Fibroblast of lung (primary cell): ENCODE data around the gene STEEP1. TPM values are rescaled to one million over a fixed set of nuclear protein-coding genes. Genes with fewer than 3 reads are reported as not detected.

Source experiments
- DNase-seq, 2 donors: peaks; one replicate each; pipeline versions ENCODE4 v3.0.0 to v3.0.0-alpha.2; 2010; ENCODE audit warnings: low read depth in 2 of 2
- H2AFZ ChIP-seq: 2 replicates; pipeline ENCODE4 v1.5.1; 2012; ENCODE audit warnings: low read length, control low read depth, inconsistent platforms
- H3K27ac ChIP-seq: 2 replicates; pipeline ENCODE4 v1.5.1; 2011; ENCODE audit warnings: low read length, control low read depth; ENCODE audit not compliant: insufficient read depth
- H3K27me3 ChIP-seq: 2 replicates; pipeline ENCODE4 v1.5.1; 2011; ENCODE audit warnings: mild to moderate bottlenecking, low read length; ENCODE audit not compliant: control insufficient read depth, insufficient read depth
- H3K36me3 ChIP-seq: 2 replicates; pipeline ENCODE4 v1.5.1; 2011; ENCODE audit warnings: low read length; ENCODE audit not compliant: control insufficient read depth, insufficient read depth
- H3K4me1 ChIP-seq: 2 replicates; pipeline ENCODE4 v1.5.1; 2011; ENCODE audit warnings: low read length; ENCODE audit not compliant: control insufficient read depth, insufficient read depth; ENCODE audit errors: extremely low read depth
- H3K4me2 ChIP-seq: 2 replicates; pipeline ENCODE4 v1.5.1; 2011; ENCODE audit warnings: low read length, control low read depth; ENCODE audit not compliant: insufficient read depth; ENCODE audit errors: extremely low read depth
- H3K4me3 ChIP-seq, 4 experiments: fragments of 200-600 bp in 1 of 4; sonication (generic) in 1 of 4; replicated peaks in 1 of 4; 2 replicates each; pipeline ENCODE4 v1.5.1; 2011 to 2016; ENCODE audit warnings: low read length in 4 of 4, low read depth in 3 of 4, mild to moderate bottlenecking in 3 of 4, control low read depth in 2 of 4, inconsistent platforms in 1 of 4, mixed read lengths in 1 of 4; ENCODE audit not compliant: insufficient read depth in 1 of 4; ENCODE audit errors: control extremely low read depth in 1 of 4
- H3K79me2 ChIP-seq: 2 replicates; pipeline ENCODE4 v1.5.1; 2012; ENCODE audit warnings: mild to moderate bottlenecking, low read length, inconsistent platforms; ENCODE audit not compliant: control insufficient read depth, insufficient read depth
- H3K9ac ChIP-seq: 2 replicates; pipeline ENCODE4 v1.5.1; 2011; ENCODE audit warnings: mild to moderate bottlenecking, low read length, control low read depth; ENCODE audit not compliant: insufficient read depth
- H3K9me3 ChIP-seq: 2 replicates; pipeline ENCODE4 v1.5.1; 2012; ENCODE audit warnings: low read depth, low read length; ENCODE audit not compliant: control insufficient read depth, insufficient read depth
- H4K20me1 ChIP-seq: 2 replicates; pipeline ENCODE4 v1.5.1; 2011; ENCODE audit warnings: low read length; ENCODE audit not compliant: control insufficient read depth, insufficient read depth; ENCODE audit errors: extremely low read depth
- EZH2 ChIP-seq: IDR thresholded peaks from 2 replicates; pipeline ENCODE4 v1.5.1; 2012; ENCODE audit warnings: low read length, control low read depth, mild to moderate bottlenecking; ENCODE audit errors: missing control alignments
- polyA plus RNA-seq, 2 donors: library from polyadenylated mRNA; depleted of rRNA in 1 of 2; stranded (reverse) in 1 of 2; unstranded in 1 of 2; fragments of >200 nt; gene quantifications; 2 replicates each; pipeline ENCODE4 v1.2.1, GENCODE V29; 2011 to 2012; ENCODE audit warnings: missing spikeins in 1 of 2
- total RNA-seq: library from RNA; depleted of rRNA; stranded (reverse); fragments of >200 nt; gene quantifications from 2 replicates; pipeline ENCODE4 v1.2.1, GENCODE V29; 2014
- TF ChIP-seq, protein P1 (sequence below), 2 donors: IDR thresholded peaks in 1 of 2; conservative IDR thresholded peaks in 1 of 2; 1 replicate in 1 of 2; 2 replicates in 1 of 2; pipeline ENCODE4 v1.5.1; 2011 to 2012; ENCODE audit warnings: low read length in 2 of 2, control low read depth in 1 of 2, inconsistent platforms in 1 of 2, low read depth in 1 of 2, mild to moderate bottlenecking in 1 of 2

The STEEP1 gene
- total and polyA plus RNA-seq, 2 donors (not counting 1 experiment from before 2014, with no cell fraction given): 20.3 to 40.8 TPM

DNA sequence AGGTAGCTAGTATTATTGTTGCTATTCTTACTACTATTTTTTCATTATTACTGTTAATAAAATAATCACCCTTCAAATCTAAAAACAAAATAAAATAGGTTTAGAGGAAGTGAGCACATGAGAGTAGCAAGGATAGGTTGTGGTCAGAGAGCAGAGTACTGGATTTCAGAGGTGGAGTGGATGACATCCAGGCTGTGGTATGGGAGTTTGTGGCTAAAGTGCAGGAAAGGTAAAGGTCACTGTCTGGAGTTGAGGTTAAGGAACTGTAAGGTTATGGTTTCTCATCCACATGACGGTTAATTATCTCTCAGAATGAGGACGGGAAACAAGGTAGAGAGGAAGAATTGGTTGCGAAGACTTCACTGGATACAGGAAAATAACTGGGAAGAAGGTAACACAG lies 27.7 kb downstream of the STEEP1 start:
- no peaks in the 10 kb centered on the region for H3K4me1 ChIP-seq
- TF ChIP-seq EZH2: no peak
- TF ChIP-seq, protein P1, sequence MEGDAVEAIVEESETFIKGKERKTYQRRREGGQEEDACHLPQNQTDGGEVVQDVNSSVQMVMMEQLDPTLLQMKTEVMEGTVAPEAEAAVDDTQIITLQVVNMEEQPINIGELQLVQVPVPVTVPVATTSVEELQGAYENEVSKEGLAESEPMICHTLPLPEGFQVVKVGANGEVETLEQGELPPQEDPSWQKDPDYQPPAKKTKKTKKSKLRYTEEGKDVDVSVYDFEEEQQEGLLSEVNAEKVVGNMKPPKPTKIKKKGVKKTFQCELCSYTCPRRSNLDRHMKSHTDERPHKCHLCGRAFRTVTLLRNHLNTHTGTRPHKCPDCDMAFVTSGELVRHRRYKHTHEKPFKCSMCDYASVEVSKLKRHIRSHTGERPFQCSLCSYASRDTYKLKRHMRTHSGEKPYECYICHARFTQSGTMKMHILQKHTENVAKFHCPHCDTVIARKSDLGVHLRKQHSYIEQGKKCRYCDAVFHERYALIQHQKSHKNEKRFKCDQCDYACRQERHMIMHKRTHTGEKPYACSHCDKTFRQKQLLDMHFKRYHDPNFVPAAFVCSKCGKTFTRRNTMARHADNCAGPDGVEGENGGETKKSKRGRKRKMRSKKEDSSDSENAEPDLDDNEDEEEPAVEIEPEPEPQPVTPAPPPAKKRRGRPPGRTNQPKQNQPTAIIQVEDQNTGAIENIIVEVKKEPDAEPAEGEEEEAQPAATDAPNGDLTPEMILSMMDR (conservative IDR thresholded peaks at IDR 0.05 in 1 of 2, IDR thresholded peaks at IDR 0.05 in 1 of 2; ENCODE audit: low read depth in 1 of 2, low read length in 2 of 2): no peak
- H3K9ac ChIP-seq: no peak overlapping the region
- H3K9me3 ChIP-seq: no peaks in the 10 kb centered on the region
- no peaks in the 10 kb centered on the region for H3K79me2 ChIP-seq
- H3K27me3 ChIP-seq: no peaks in the 10 kb centered on the region
- H2AFZ ChIP-seq: no peak overlapping the region
- no peak overlapping the region for H3K4me3 ChIP-seq
- H3K27ac ChIP-seq: no peak overlapping the region
- H4K20me1 ChIP-seq: no peaks in the 10 kb centered on the region
- no peak for DNase-seq
- no peaks in the 10 kb centered on the region for H3K36me3 ChIP-seq
- H3K4me2 ChIP-seq: no peak overlapping the region

- no peaks in the 10 kb centered on the region for H3K9me3 ChIP-seq
- H3K4me2 ChIP-seq: no peak overlapping the region
- no peaks in the 10 kb centered on the region for H3K27me3 ChIP-seq
- H3K27ac ChIP-seq: no peak overlapping the region
- H2AFZ ChIP-seq: no peak overlapping the region
- H4K20me1 ChIP-seq: no peaks in the 10 kb centered on the region
- H3K4me1 ChIP-seq: no peaks in the 10 kb centered on the region
- no peak for DNase-seq
- TF ChIP-seq EZH2: no peak
- TF ChIP-seq, protein P1 (conservative IDR thresholded peaks at IDR 0.05 in 1 of 2, IDR thresholded peaks at IDR 0.05 in 1 of 2; ENCODE audit: low read depth in 1 of 2, low read length in 2 of 2): no peak
- H3K79me2 ChIP-seq: no peaks in the 10 kb centered on the region
- no peak overlapping the region for H3K4me3 ChIP-seq
- H3K9ac ChIP-seq: no peak overlapping the region
- H3K36me3 ChIP-seq: no peaks in the 10 kb centered on the region
These were observed 35.6 kb downstream of the STEEP1 start for GRCh38 chrX:119529345-119530276.

- TF ChIP-seq, protein P1 (conservative IDR thresholded peaks at IDR 0.05 in 1 of 2, IDR thresholded peaks at IDR 0.05 in 1 of 2; ENCODE audit: low read depth in 1 of 2, low read length in 2 of 2): no peak
- no peaks in the 10 kb centered on the region for H3K4me1 ChIP-seq
These were observed 41.5 kb downstream of the STEEP1 start for GRCh38 chrX:119523664-119524184.

More at GRCh38 chrX:119523664-119524184, 41.5 kb downstream of the STEEP1 start:
- no peaks in the 10 kb centered on the region for H4K20me1 ChIP-seq
- H3K27me3 ChIP-seq: no peaks in the 10 kb centered on the region
- no peak overlapping the region for H3K4me2 ChIP-seq
- no peaks in the 10 kb centered on the region for H3K9me3 ChIP-seq
- no peak overlapping the region for H2AFZ ChIP-seq
- no peak overlapping the region for H3K27ac ChIP-seq
- H3K36me3 ChIP-seq: no peaks in the 10 kb centered on the region
- H3K79me2 ChIP-seq: no peaks in the 10 kb centered on the region
- peak in 1 of 2 donors; percentile 8 for DNase-seq
- no peak overlapping the region for H3K9ac ChIP-seq
- H3K4me3 ChIP-seq: no peak overlapping the region
